22Rv1 (cell line): ENCODE measurements around the gene MAGEF1.

Source experiments
- CTCF ChIP-seq: fragments of 450-650 bp; IDR thresholded peaks from 2 replicates; pipeline ENCODE4 v1.5.1; 2017; ENCODE audit warnings: mild to moderate bottlenecking
- ZFX ChIP-seq: fragments of 450-650 bp; IDR thresholded peaks from 2 replicates; pipeline ENCODE4 v1.6.1; 2017; ENCODE audit warnings: antibody characterized with exemption, borderline replicate concordance

- TF ChIP-seq CTCF (no peak), ZFX (no peak)
These were observed 12.8 kb upstream of the MAGEF1 start for GRCh38 chr3:184724699-184725098.
